H1 (cell line): ENCODE results near the gene TMIGD3. TPM values are rescaled to one million over a fixed set of nuclear protein-coding genes. Genes with fewer than 3 reads are reported as not detected.

ENCODE experiments used
- CTCF ChIA-PET: fragments of 300-600 bp; sonication (Branson Sonifier 250); formaldehyde crosslinking; loops from one replicate; lab custom pipeline; 2021; ENCODE audit not compliant: partially characterized antibody; lab: Charles Lee
- POLR2A ChIA-PET: fragments of 300-600 bp; sonication (Branson Sonifier 250); formaldehyde crosslinking; loops from one replicate; lab custom pipeline; 2021; ENCODE audit warnings: inconsistent platforms; ENCODE audit not compliant: partially characterized antibody; lab: Charles Lee
- DNase-seq, 2 experiments: peaks; one replicate each; pipeline versions ENCODE4 v3.0.0 to v3.0.0-alpha.2; 2010 to 2022; ENCODE audit warnings: low spot score in 2 of 2, low read depth in 1 of 2, mixed read lengths in 1 of 2
- FAIRE-seq: peaks from 2 replicates; lab custom pipeline; 2011; peaks lifted over from hg19 to GRCh38; lab: Jason Lieb, UNC
- H2AFZ ChIP-seq: 2 replicates; pipeline ENCODE4 v1.8.1; 2012; ENCODE audit warnings: low read length, inconsistent platforms
- H2AK5ac ChIP-seq: 2 replicates; pipeline ENCODE4 v1.6.1; 2013; ENCODE audit warnings: low read depth, low read length
- H2BK120ac ChIP-seq: replicated peaks from 2 replicates; pipeline ENCODE3; 2013; ENCODE audit warnings: low read depth, low read length, inconsistent platforms
- H2BK12ac ChIP-seq: 2 replicates; pipeline ENCODE4 v1.6.1; 2013; ENCODE audit warnings: low read depth, low read length
- H2BK15ac ChIP-seq: 2 replicates; pipeline ENCODE4 v1.6.1; 2013; ENCODE audit warnings: low read length
- H2BK20ac ChIP-seq: 2 replicates; pipeline ENCODE4 v1.6.1; 2013; ENCODE audit warnings: low read length
- H2BK5ac ChIP-seq: 2 replicates; pipeline ENCODE4 v1.6.1; 2013; ENCODE audit warnings: low read depth, low read length
- H3K14ac ChIP-seq: 2 replicates; pipeline ENCODE4 v1.6.1; 2013; ENCODE audit warnings: inconsistent platforms; ENCODE audit not compliant: insufficient read length
- H3K18ac ChIP-seq: 2 replicates; pipeline ENCODE4 v1.6.1; 2013; ENCODE audit warnings: low read length; ENCODE audit errors: extremely low read depth
- H3K23ac ChIP-seq: 2 replicates; pipeline ENCODE4 v1.6.1; 2013; ENCODE audit warnings: inconsistent platforms; ENCODE audit not compliant: insufficient read length
- H3K23me2 ChIP-seq: 2 replicates; pipeline ENCODE4 v1.6.1; 2013; ENCODE audit warnings: low read depth, low read length
- H3K27ac ChIP-seq: 2 replicates; pipeline ENCODE4 v1.6.1; 2011; ENCODE audit warnings: low read depth, low read length, inconsistent platforms
- H3K27me3 ChIP-seq, 4 experiments: replicated peaks in 1 of 4; 1 replicate in 1 of 4; 2 replicates in 3 of 4; pipeline versions ENCODE4 v1.6.1 to v1.8.1; 2011 to 2013; ENCODE audit warnings: low read length in 3 of 4, mild to moderate bottlenecking in 3 of 4, inconsistent platforms in 2 of 4, mixed read lengths in 2 of 4, moderate library complexity in 1 of 4; ENCODE audit not compliant: control insufficient read depth in 3 of 4, insufficient read depth in 3 of 4; ENCODE audit errors: extremely low read depth in 1 of 4
- H3K36me3 ChIP-seq, 4 experiments: 2 replicates each; pipeline versions ENCODE4 v1.6.1 to v1.8.1; 2011 to 2013; ENCODE audit warnings: mild to moderate bottlenecking in 4 of 4, low read length in 3 of 4, moderate library complexity in 2 of 4, control low read depth in 1 of 4, inconsistent platforms in 1 of 4; ENCODE audit not compliant: insufficient read depth in 4 of 4, control insufficient read depth in 2 of 4
- H3K4ac ChIP-seq: replicated peaks from 2 replicates; pipeline ENCODE3; 2013; ENCODE audit warnings: low read length, low read depth, mixed read lengths, inconsistent platforms; ENCODE audit not compliant: insufficient read length
- H3K4me1 ChIP-seq, 4 experiments: replicated peaks in 1 of 4; 1 replicate in 1 of 4; 2 replicates in 3 of 4; pipeline versions ENCODE4 v1.6.1 to v1.8.1; 2011 to 2013; ENCODE audit warnings: low read length in 3 of 4, inconsistent platforms in 2 of 4, mixed read lengths in 1 of 4; ENCODE audit not compliant: insufficient read depth in 4 of 4, control insufficient read depth in 3 of 4
- H3K4me2 ChIP-seq, 2 experiments: 2 replicates each; pipeline versions ENCODE4 v1.6.1 to v1.8.1; 2011 to 2013; ENCODE audit warnings: low read depth in 2 of 2, low read length in 2 of 2, control low read depth in 1 of 2, inconsistent platforms in 1 of 2, mild to moderate bottlenecking in 1 of 2; ENCODE audit not compliant: insufficient read depth in 1 of 2
- H3K4me3 ChIP-seq, 4 experiments: fragments of 200-600, 300-600 bp in 1 of 4; sonication (generic), shearing (Covaris generic), sonication (Bioruptor Twin) in 1 of 4; 2 replicates each; pipeline versions ENCODE4 v1.5.1 to v1.8.1; 2011 to 2016; ENCODE audit warnings: low read length in 4 of 4, low read depth in 3 of 4, control low read depth in 2 of 4, inconsistent platforms in 2 of 4, mild to moderate bottlenecking in 2 of 4, mixed read lengths in 1 of 4, moderate library complexity in 1 of 4; ENCODE audit not compliant: insufficient read depth in 2 of 4; ENCODE audit errors: extremely low read depth in 1 of 4
- H3K56ac ChIP-seq: replicated peaks from 2 replicates; pipeline ENCODE3; 2013; ENCODE audit warnings: low read depth, mild to moderate bottlenecking, mixed read lengths, low read length, inconsistent platforms; ENCODE audit not compliant: insufficient read length
- H3K79me1 ChIP-seq: 2 replicates; pipeline ENCODE4 v1.6.1; 2013; ENCODE audit warnings: low read depth, low read length, control low read depth
- H3K79me2 ChIP-seq, 2 experiments: 2 replicates each; pipeline versions ENCODE4 v1.6.1 to v1.8.1; 2012 to 2013; ENCODE audit warnings: low read length in 2 of 2, mild to moderate bottlenecking in 2 of 2, inconsistent platforms in 1 of 2; ENCODE audit not compliant: insufficient read depth in 2 of 2, control insufficient read depth in 1 of 2
- H3K9ac ChIP-seq, 4 experiments: replicated peaks in 1 of 4; 1 replicate in 1 of 4; 2 replicates in 3 of 4; pipeline versions ENCODE4 v1.6.1 to v1.8.1; 2011 to 2013; ENCODE audit warnings: low read depth in 3 of 4, low read length in 3 of 4, control low read depth in 2 of 4, mild to moderate bottlenecking in 2 of 4, moderate library complexity in 2 of 4, inconsistent platforms in 1 of 4; ENCODE audit errors: extremely low read depth in 1 of 4
- H3K9me3 ChIP-seq, 2 experiments: 2 replicates each; pipeline versions ENCODE4 v1.6.1 to v1.8.1; 2012 to 2013; ENCODE audit warnings: mild to moderate bottlenecking in 2 of 2, moderate library complexity in 2 of 2, control low read depth in 1 of 2, inconsistent platforms in 1 of 2, low read depth in 1 of 2, low read length in 1 of 2, mixed read lengths in 1 of 2; ENCODE audit not compliant: insufficient read depth in 2 of 2
- H4K20me1 ChIP-seq, 2 experiments: replicated peaks in 1 of 2; 2 replicates each; pipeline versions ENCODE3 to v1.8.1; 2011 to 2013; ENCODE audit warnings: inconsistent platforms in 2 of 2, low read length in 2 of 2, mild to moderate bottlenecking in 1 of 2; ENCODE audit not compliant: insufficient read depth in 2 of 2, control insufficient read depth in 1 of 2
- H4K5ac ChIP-seq: 2 replicates; pipeline ENCODE4 v1.6.1; 2013; ENCODE audit warnings: low read length, low read depth, mixed read lengths, inconsistent platforms; ENCODE audit not compliant: insufficient read length
- H4K8ac ChIP-seq: 2 replicates; pipeline ENCODE4 v1.8.0; 2013; ENCODE audit warnings: mild to moderate bottlenecking, moderate library complexity, low read length, inconsistent platforms; ENCODE audit not compliant: insufficient read depth; ENCODE audit errors: extremely low read depth
- H4K91ac ChIP-seq: replicated peaks from 2 replicates; pipeline ENCODE3; 2013; ENCODE audit warnings: low read length, mixed read lengths, inconsistent platforms; ENCODE audit not compliant: insufficient read length
- BCL11A ChIP-seq, 2 experiments: IDR thresholded peaks; one replicate each; pipeline ENCODE4 v1.6.1; 2011; ENCODE audit warnings: low read depth in 2 of 2, low read length in 2 of 2, mild to moderate bottlenecking in 2 of 2
- CEBPB ChIP-seq: IDR thresholded peaks from 2 replicates; pipeline ENCODE4 v1.6.1; 2012; ENCODE audit warnings: low read depth, low read length
- CREB1 ChIP-seq: IDR thresholded peaks from 2 replicates; pipeline ENCODE4 v1.6.1; 2012; ENCODE audit warnings: inconsistent platforms
- E2F6 ChIP-seq: IDR thresholded peaks from 2 replicates; pipeline ENCODE4 v1.6.1; 2012; ENCODE audit warnings: inconsistent platforms
- EP300 ChIP-seq, 2 experiments: IDR thresholded peaks; 1 replicate in 1 of 2; 2 replicates in 1 of 2; pipeline ENCODE4 v1.6.1; 2011 to 2012; ENCODE audit warnings: low read depth in 2 of 2, low read length in 2 of 2, mild to moderate bottlenecking in 2 of 2, borderline replicate concordance in 1 of 2, inconsistent platforms in 1 of 2, moderate library complexity in 1 of 2
- FOSL1 ChIP-seq: IDR thresholded peaks from 2 replicates; pipeline ENCODE4 v1.6.1; 2011; ENCODE audit warnings: mild to moderate bottlenecking, low read depth, low read length, moderate library complexity; ENCODE audit not compliant: insufficient read depth
- KDM1A ChIP-seq: fragments of 200-600, 300-600 bp; sonication (generic); IDR thresholded peaks from 2 replicates; pipeline ENCODE4 v1.7.1; 2016; ENCODE audit warnings: mild to moderate bottlenecking, low read length, borderline replicate concordance
- POU5F1 ChIP-seq: IDR thresholded peaks from 2 replicates; pipeline ENCODE4 v1.6.1; 2011; ENCODE audit warnings: low read depth, mild to moderate bottlenecking, low read length, moderate library complexity
- SP4 ChIP-seq: IDR thresholded peaks from 2 replicates; pipeline ENCODE4 v1.6.1; 2012; ENCODE audit warnings: low read length, inconsistent platforms
- TAF1 ChIP-seq: IDR thresholded peaks from 2 replicates; pipeline ENCODE4 v1.6.1; 2011; ENCODE audit warnings: mild to moderate bottlenecking, low read depth, low read length
- TCF12 ChIP-seq: IDR thresholded peaks from 2 replicates; pipeline ENCODE4 v1.6.1; 2011; ENCODE audit warnings: low read depth, mild to moderate bottlenecking, low read length
- YY1 ChIP-seq: IDR thresholded peaks from 2 replicates; pipeline ENCODE4 v1.6.1; 2011; ENCODE audit warnings: low read depth, mild to moderate bottlenecking, low read length
- WGBS, 2 experiments: shearing (Covaris generic) in 1 of 2; methylation state at CpG; one replicate each; pipeline versions ENCODE4 v1.1.6 to v1.1.7; 2013 to 2015; ENCODE audit warnings: low lambda C conversion rate in 2 of 2, mixed read lengths in 2 of 2, inconsistent platforms in 1 of 2, low coverage in 1 of 2, missing lambda C conversion rate in 1 of 2; ENCODE audit not compliant: insufficient replicate concordance in 2 of 2, insufficient coverage in 1 of 2, insufficient read length in 1 of 2; ENCODE audit errors: extremely low coverage in 1 of 2, missing lambda C conversion rate in 1 of 2; 5-methylcytosine and 5-hydroxymethylcytosine counted together
- polyA plus RNA-seq, 7 experiments: library from polyadenylated mRNA; depleted of rRNA in 3 of 7; stranded (reverse) in 5 of 7; unstranded in 2 of 7; fragments of >200 nt in 5 of 7; fragments of 200-250 nt in 2 of 7; gene quantifications; 1 replicate in 5 of 7; 2 replicates in 1 of 7; 4 replicates in 1 of 7; pipeline versions ENCODE4 v1.2.1 to v1.2.3, GENCODE V29; 2011 to 2013; ENCODE audit warnings: missing spikeins in 2 of 7, mixed read lengths in 2 of 7
- total RNA-seq: library from RNA; stranded (reverse); fragmentation: NEBNext Ultra II Directional; extraction: Animal tissue kit (Norgen Biotek cat#: 25700); gene quantifications from 2 replicates; pipeline ENCODE4 v1.2.1, GENCODE V29; 2021

Gene TMIGD3
- total and polyA plus RNA-seq, 2 of the 8 experiments (the other 6 are each of a cell fraction or from before 2014, with no cell fraction given): not detected

GRCh38 chr1:111517469-111518225, 14.2 kb upstream of the TMIGD3 start:
- Histone ChIP-seq H3K36me3 (no peaks in the 10 kb centered on the region), H2BK120ac (no peak overlapping the region), H4K20me1 (no peaks in the 10 kb centered on the region), H2AK5ac (no peak overlapping the region), H3K9ac (no peak overlapping the region), H3K27ac (no peak overlapping the region), H3K56ac (no peak overlapping the region), H3K23me2 (no peaks in the 10 kb centered on the region), H4K8ac (no peak overlapping the region), H3K4me1 (no peaks in the 10 kb centered on the region; a peak in 2 of 7 replicates), H2BK12ac (no peak overlapping the region), H3K4me3 (no peak overlapping the region), H3K27me3 (peaks cover 0 to 1% (median 0%) of the 10 kb centered on the region in 4 experiments; a peak in 1 of 7 replicates), H4K5ac (no peak overlapping the region), H3K4me2 (no peak overlapping the region), H3K23ac (no peak overlapping the region), H4K91ac (no peak overlapping the region), H3K79me2 (no peaks in the 10 kb centered on the region), H3K79me1 (no peaks in the 10 kb centered on the region), H3K9me3 (no peaks in the 10 kb centered on the region), H2BK20ac (no peak overlapping the region), H3K18ac (no peak overlapping the region), H3K14ac (no peak overlapping the region), H2BK5ac (no peak overlapping the region), H3K4ac (no peak overlapping the region), H2AFZ (no peak overlapping the region), H2BK15ac (no peak overlapping the region)
- FAIRE-seq: no peak
- 88% methylated on average over 1 of the region's 1 CpG; no CpG with 5 or more reads in 1 of the 2 experiments for WGBS, 2 experiments
- no peak for DNase-seq
- POLR2A ChIA-PET: interaction anchor here (0.7 kb wide), 1 partner anchor 141 kb away, joined by 3 read pairs; no protein-coding TSS in a partner anchor
- CTCF ChIA-PET: interaction anchor here (0.5 to 2.2 kb wide), 12 partner anchors 8 to 239 kb away, joined by 3 to 33 read pairs (median 3); no protein-coding TSS in a partner anchor
- TF ChIP-seq CEBPB (no peak), TAF1 (no peak), SP4 (no peak), E2F6 (no peak), CREB1 (no peak), POU5F1 (no peak), BCL11A (IDR thresholded peaks at IDR 0.05; ENCODE audit: low read depth in 2 of 2, low read length in 2 of 2) (no peak), KDM1A (no peak), EP300 (IDR thresholded peaks at IDR 0.05; ENCODE audit: borderline replicate concordance in 1 of 2, low read depth in 2 of 2, low read length in 2 of 2) (no peak), FOSL1 (no peak), TCF12 (no peak), YY1 (no peak)
